Lower leg skin (tissue), 3 donors: ENCODE data around the gene MEAK7.

Experiments used
- POLR2A ChIP-seq, 2 donors: fragments of 450-650 bp; IDR thresholded peaks; one replicate each; pipeline ENCODE4 v1.6.1; 2016 to 2017; ENCODE audit warnings: antibody characterized with exemption in 2 of 2, mild to moderate bottlenecking in 1 of 2, moderate library complexity in 1 of 2
- TF ChIP-seq, protein P1 (sequence below), 3 donors: fragments of 450-650 bp; IDR thresholded peaks; one replicate each; pipeline ENCODE4 v1.5.1; 2016; ENCODE audit warnings: antibody characterized with exemption in 3 of 3, mild to moderate bottlenecking in 3 of 3, moderate library complexity in 2 of 3

DNA sequence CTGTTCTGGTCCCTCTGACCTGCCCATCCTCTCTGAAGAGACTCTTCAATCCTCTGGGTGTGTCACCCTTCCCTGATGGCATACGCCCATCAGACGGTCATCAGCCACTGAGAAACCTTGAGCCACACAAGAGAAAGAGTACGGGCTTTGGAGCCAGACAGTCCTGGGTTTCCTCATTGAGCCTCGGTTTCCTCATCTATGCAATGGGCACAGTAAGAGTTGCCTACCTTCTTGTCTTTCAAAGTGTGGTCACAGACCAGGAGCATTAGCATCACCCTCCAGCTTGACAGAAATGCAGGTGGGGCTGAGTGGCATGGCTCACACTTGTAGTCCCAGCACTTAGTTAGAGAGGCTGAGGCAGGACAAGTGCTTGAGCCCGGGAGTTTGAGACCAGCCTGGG lies 26.1 kb upstream of the MEAK7 start:
- TF ChIP-seq, protein P1, sequence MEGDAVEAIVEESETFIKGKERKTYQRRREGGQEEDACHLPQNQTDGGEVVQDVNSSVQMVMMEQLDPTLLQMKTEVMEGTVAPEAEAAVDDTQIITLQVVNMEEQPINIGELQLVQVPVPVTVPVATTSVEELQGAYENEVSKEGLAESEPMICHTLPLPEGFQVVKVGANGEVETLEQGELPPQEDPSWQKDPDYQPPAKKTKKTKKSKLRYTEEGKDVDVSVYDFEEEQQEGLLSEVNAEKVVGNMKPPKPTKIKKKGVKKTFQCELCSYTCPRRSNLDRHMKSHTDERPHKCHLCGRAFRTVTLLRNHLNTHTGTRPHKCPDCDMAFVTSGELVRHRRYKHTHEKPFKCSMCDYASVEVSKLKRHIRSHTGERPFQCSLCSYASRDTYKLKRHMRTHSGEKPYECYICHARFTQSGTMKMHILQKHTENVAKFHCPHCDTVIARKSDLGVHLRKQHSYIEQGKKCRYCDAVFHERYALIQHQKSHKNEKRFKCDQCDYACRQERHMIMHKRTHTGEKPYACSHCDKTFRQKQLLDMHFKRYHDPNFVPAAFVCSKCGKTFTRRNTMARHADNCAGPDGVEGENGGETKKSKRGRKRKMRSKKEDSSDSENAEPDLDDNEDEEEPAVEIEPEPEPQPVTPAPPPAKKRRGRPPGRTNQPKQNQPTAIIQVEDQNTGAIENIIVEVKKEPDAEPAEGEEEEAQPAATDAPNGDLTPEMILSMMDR (IDR thresholded peaks at IDR 0.05), result no peak
- TF ChIP-seq POLR2A (IDR thresholded peaks at IDR 0.05), result no peak
